ENCODE data around the gene SLC7A11. TPM values are rescaled to one million over a fixed set of nuclear protein-coding genes. Genes with fewer than 3 reads are reported as not detected.

Gene SLC7A11
- total RNA-seq, 1 donor from 2014 or later, result 26.5 TPM

- H3K4me3 Mint-ChIP-seq (ENCODE audit: unreplicated experiment), result no peak overlapping the region
- peak overlapping the region; percentile 56 for H3K27ac Mint-ChIP-seq (ENCODE audit: unreplicated experiment)
- H3K4me1 Mint-ChIP-seq (ENCODE audit: unreplicated experiment), result peaks cover 27% of the 10 kb centered on the region
- DNase-seq (ENCODE audit: extremely low spot score, unreplicated experiment), result no peak
- H3K36me3 Mint-ChIP-seq (ENCODE audit: unreplicated experiment), result no peaks in the 10 kb centered on the region
- no peaks in the 10 kb centered on the region for H3K9me3 Mint-ChIP-seq (ENCODE audit: unreplicated experiment)
- TF ChIP-seq CTCF (IDR thresholded peaks at IDR 0.05), result no peak
- no peaks in the 10 kb centered on the region for H3K27me3 Mint-ChIP-seq (ENCODE audit: unreplicated experiment)
These were observed 5.9 kb upstream of the SLC7A11 start for GRCh38 chr4:138248058-138248457.

GRCh38 chr4:138247643-138248042 is 5.5 kb upstream of the SLC7A11 start:
- no peak for DNase-seq (ENCODE audit: extremely low spot score, unreplicated experiment)
- TF ChIP-seq CTCF (IDR thresholded peaks at IDR 0.05), result no peak
- Mint-ChIP-seq H3K9me3 (ENCODE audit: unreplicated experiment) (no peaks in the 10 kb centered on the region), H3K4me3 (ENCODE audit: unreplicated experiment) (no peak overlapping the region), H3K27ac (ENCODE audit: unreplicated experiment) (peak overlapping the region; percentile 56), H3K36me3 (ENCODE audit: unreplicated experiment) (no peaks in the 10 kb centered on the region), H3K27me3 (ENCODE audit: unreplicated experiment) (no peaks in the 10 kb centered on the region), H3K4me1 (ENCODE audit: unreplicated experiment) (peaks cover 28% of the 10 kb centered on the region)

- Mint-ChIP-seq H3K9me3 (ENCODE audit: unreplicated experiment) (no peaks in the 10 kb centered on the region), H3K4me1 (ENCODE audit: unreplicated experiment) (peaks cover 52% of the 10 kb centered on the region), H3K27me3 (ENCODE audit: unreplicated experiment) (no peaks in the 10 kb centered on the region), H3K4me3 (ENCODE audit: unreplicated experiment) (no peak overlapping the region), H3K27ac (ENCODE audit: unreplicated experiment) (peak overlapping the region; percentile 88), H3K36me3 (ENCODE audit: unreplicated experiment) (no peaks in the 10 kb centered on the region)
- DNase-seq (ENCODE audit: extremely low spot score, unreplicated experiment), result no peak
- TF ChIP-seq CTCF (IDR thresholded peaks at IDR 0.05), result no peak
These were observed 1.2 kb upstream of the SLC7A11 start for GRCh38 chr4:138243369-138243768.

GRCh38 chr4:138242834-138243156 is 646 bp upstream of the SLC7A11 start:
- peak overlapping the region; percentile 99 for H3K27ac Mint-ChIP-seq (ENCODE audit: unreplicated experiment)
- DNase-seq (ENCODE audit: extremely low spot score, unreplicated experiment), result no peak
- no peaks in the 10 kb centered on the region for H3K36me3 Mint-ChIP-seq (ENCODE audit: unreplicated experiment)
- H3K4me3 Mint-ChIP-seq (ENCODE audit: unreplicated experiment), result peak overlapping the region; percentile 93
- peaks cover 54% of the 10 kb centered on the region for H3K4me1 Mint-ChIP-seq (ENCODE audit: unreplicated experiment)
- H3K9me3 Mint-ChIP-seq (ENCODE audit: unreplicated experiment), result no peaks in the 10 kb centered on the region
- no peaks in the 10 kb centered on the region for H3K27me3 Mint-ChIP-seq (ENCODE audit: unreplicated experiment)
- TF ChIP-seq CTCF (IDR thresholded peaks at IDR 0.05), result no peak

- peaks cover 46% of the 10 kb centered on the region for H3K4me1 Mint-ChIP-seq (ENCODE audit: unreplicated experiment)
- no peak for TF ChIP-seq CTCF (IDR thresholded peaks at IDR 0.05)
- no peaks in the 10 kb centered on the region for H3K27me3 Mint-ChIP-seq (ENCODE audit: unreplicated experiment)
- H3K27ac Mint-ChIP-seq (ENCODE audit: unreplicated experiment), result peak overlapping the region; percentile 99
- H3K4me3 Mint-ChIP-seq (ENCODE audit: unreplicated experiment), result peak overlapping the region; percentile 93
- peaks cover under 1% of the 10 kb centered on the region for H3K36me3 Mint-ChIP-seq (ENCODE audit: unreplicated experiment)
- H3K9me3 Mint-ChIP-seq (ENCODE audit: unreplicated experiment), result no peaks in the 10 kb centered on the region
- DNase-seq (ENCODE audit: extremely low spot score, unreplicated experiment), result no peak
These were observed 671 bp downstream of the SLC7A11 start for GRCh38 chr4:138241281-138242075.

Measured in osteocyte (in vitro differentiated cells).